Stimulated activated CD4-positive, alpha-beta T cell treated with anti-CD3 and anti-CD28 coated beads, Interleukin-12 subunit alpha, Interleukin-12 subunit beta, amount 100 ng/mL, for 4 hours (primary cell): ENCODE results near the gene NBPF9.
"Not testable (repeated sequence)": the region's sequence is repeated elsewhere in the genome, so short reads cannot be mapped to it uniquely, and the experiment has no call there.

ENCODE experiments used
- DNase-seq: peaks from one replicate; pipeline ENCODE4 v3.0.0-alpha.2; 2020

Gene NBPF9

GRCh38 chr1:149009761-149010160 lies 93.6 kb downstream of the NBPF9 start:
- not testable (repeated sequence) for DNase-seq

GRCh38 chr1:149008769-149009168 lies 94.6 kb downstream of the NBPF9 start:
- not testable (repeated sequence) for DNase-seq

- DNase-seq = not testable (repeated sequence)
Measured at GRCh38 chr1:149008326-149008725, 95.0 kb downstream of the NBPF9 start.
